Astrocyte (in vitro differentiated cells and primary cell): Measurements from ENCODE around the gene SLC4A3. TPM values are rescaled to one million over a fixed set of nuclear protein-coding genes. Genes with fewer than 3 reads are reported as not detected.
A peak's percentile ranks its signal among the peaks of the same experiment; 100 is the strongest.

Experiments
- DNase-seq: peaks from one replicate; pipeline ENCODE4 v3.0.0-alpha.2; 2010; ENCODE audit warnings: low read depth
- FAIRE-seq: peaks from 2 replicates; lab custom pipeline; 2011; peaks lifted over from hg19 to GRCh38; lab: Jason Lieb, UNC
- H2AFZ ChIP-seq: 2 replicates; pipeline ENCODE4 v1.6.0; 2012; ENCODE audit warnings: low read depth, low read length, inconsistent platforms
- H3K27ac ChIP-seq: 2 replicates; pipeline ENCODE4 v1.5.1; 2011; ENCODE audit warnings: low read depth, low read length, inconsistent platforms
- H3K27me3 ChIP-seq: 2 replicates; pipeline ENCODE4 v1.6.0; 2011; ENCODE audit warnings: low read length, inconsistent platforms; ENCODE audit not compliant: insufficient read depth
- H3K36me3 ChIP-seq: 2 replicates; pipeline ENCODE4 v1.5.1; 2011; ENCODE audit warnings: low read length, inconsistent platforms; ENCODE audit not compliant: insufficient read depth
- H3K4me1 ChIP-seq: 2 replicates; pipeline ENCODE4 v1.5.1; 2011; ENCODE audit warnings: low read length, inconsistent platforms; ENCODE audit not compliant: insufficient read depth
- H3K4me2 ChIP-seq: 2 replicates; pipeline ENCODE4 v1.6.0; 2012; ENCODE audit warnings: low read length, inconsistent platforms
- H3K4me3 ChIP-seq: 2 replicates; pipeline ENCODE4 v1.5.1; 2011; ENCODE audit warnings: low read depth, mild to moderate bottlenecking, low read length, inconsistent platforms; ENCODE audit not compliant: insufficient read depth
- H3K79me2 ChIP-seq: 2 replicates; pipeline ENCODE4 v1.6.0; 2012; ENCODE audit warnings: mild to moderate bottlenecking, low read length, inconsistent platforms; ENCODE audit not compliant: insufficient read depth
- H3K9ac ChIP-seq: 2 replicates; pipeline ENCODE4 v1.6.0; 2012; ENCODE audit warnings: mild to moderate bottlenecking, low read length, inconsistent platforms
- H3K9me3 ChIP-seq: 2 replicates; pipeline ENCODE4 v1.5.1; 2012; ENCODE audit warnings: low read depth, mild to moderate bottlenecking, low read length, inconsistent platforms; ENCODE audit not compliant: insufficient read depth
- H4K20me1 ChIP-seq: 2 replicates; pipeline ENCODE4 v1.6.0; 2012; ENCODE audit warnings: low read length, inconsistent platforms; ENCODE audit not compliant: insufficient read depth
- H3K27ac Mint-ChIP-seq: one replicate; pipeline ENCODE4 v1.8.0; 2021; ENCODE audit warnings: mild to moderate bottlenecking, mixed read lengths; ENCODE audit not compliant: unreplicated experiment
- H3K27me3 Mint-ChIP-seq: one replicate; pipeline ENCODE4 v1.8.0; 2021; ENCODE audit warnings: low read depth, mixed read lengths; ENCODE audit not compliant: unreplicated experiment
- H3K36me3 Mint-ChIP-seq: one replicate; pipeline ENCODE4 v1.8.0; 2021; ENCODE audit warnings: low read depth, mixed read lengths; ENCODE audit not compliant: unreplicated experiment
- H3K4me1 Mint-ChIP-seq: one replicate; pipeline ENCODE4 v1.8.0; 2021; ENCODE audit warnings: low read depth, mixed read lengths; ENCODE audit not compliant: unreplicated experiment
- H3K4me3 Mint-ChIP-seq: one replicate; pipeline ENCODE4 v1.8.0; 2021; ENCODE audit warnings: mild to moderate bottlenecking, moderate library complexity, mixed read lengths; ENCODE audit not compliant: unreplicated experiment
- H3K9me3 Mint-ChIP-seq: one replicate; pipeline ENCODE4 v1.8.0; 2021; ENCODE audit warnings: mild to moderate bottlenecking, mixed read lengths; ENCODE audit not compliant: unreplicated experiment
- EZH2 ChIP-seq: IDR thresholded peaks from 2 replicates; pipeline ENCODE4 v1.6.1; 2012; ENCODE audit warnings: mild to moderate bottlenecking, low read length, inconsistent platforms; ENCODE audit not compliant: insufficient read depth
- total RNA-seq: library from RNA; stranded (reverse); gene quantifications from 2 replicates; pipeline ENCODE4 v1.2.1, GENCODE V29; 2021
- TF ChIP-seq, protein P1 (sequence below): IDR thresholded peaks from 2 replicates; pipeline ENCODE4 v1.5.1; 2011; ENCODE audit warnings: low read depth, mild to moderate bottlenecking, inconsistent platforms, low read length, moderate library complexity; ENCODE audit not compliant: insufficient read depth

The SLC4A3 gene
- total RNA-seq, 1 donor from 2014 or later, result 11.2 TPM

DNA sequence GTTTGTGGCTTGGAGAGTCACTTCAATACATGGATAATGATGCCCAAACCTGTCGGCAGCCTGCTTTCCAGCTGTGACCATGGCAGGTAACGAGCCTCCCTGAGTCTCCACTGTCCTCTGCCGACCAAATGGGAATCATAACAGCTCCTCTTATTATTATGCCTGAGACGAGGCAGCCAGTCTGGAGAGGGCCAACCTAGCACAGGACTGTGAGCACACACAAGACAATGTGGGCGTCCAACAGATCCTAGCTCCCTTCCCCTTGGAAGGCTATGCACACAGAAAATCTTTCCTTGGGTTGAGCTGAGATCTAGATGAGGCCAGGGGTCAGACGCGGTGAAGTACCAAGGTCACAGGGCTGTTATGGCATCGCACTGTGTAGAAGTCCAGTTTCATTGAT lies 890 bp upstream of the SLC4A3 start:
- peaks cover 8% of the 10 kb centered on the region for H3K79me2 ChIP-seq
- FAIRE-seq (no peak), DNase-seq (no peak)
- no peaks in the 10 kb centered on the region for H3K9me3 ChIP-seq
- Mint-ChIP-seq H3K9me3 (no peaks in the 10 kb centered on the region), H3K4me3 (peak overlapping the region; percentile 86), H3K27me3 (peaks cover 38% of the 10 kb centered on the region), H3K27ac (no peak overlapping the region), H3K36me3 (peaks cover 5% of the 10 kb centered on the region), H3K4me1 (peaks cover 2% of the 10 kb centered on the region)
- H3K4me1 ChIP-seq, result no peaks in the 10 kb centered on the region
- H3K9ac ChIP-seq, result no peak overlapping the region
- H2AFZ ChIP-seq, result no peak overlapping the region
- no peak overlapping the region for H3K27ac ChIP-seq
- H4K20me1 ChIP-seq, result no peaks in the 10 kb centered on the region
- TF ChIP-seq EZH2, result no peak
- TF ChIP-seq, protein P1, sequence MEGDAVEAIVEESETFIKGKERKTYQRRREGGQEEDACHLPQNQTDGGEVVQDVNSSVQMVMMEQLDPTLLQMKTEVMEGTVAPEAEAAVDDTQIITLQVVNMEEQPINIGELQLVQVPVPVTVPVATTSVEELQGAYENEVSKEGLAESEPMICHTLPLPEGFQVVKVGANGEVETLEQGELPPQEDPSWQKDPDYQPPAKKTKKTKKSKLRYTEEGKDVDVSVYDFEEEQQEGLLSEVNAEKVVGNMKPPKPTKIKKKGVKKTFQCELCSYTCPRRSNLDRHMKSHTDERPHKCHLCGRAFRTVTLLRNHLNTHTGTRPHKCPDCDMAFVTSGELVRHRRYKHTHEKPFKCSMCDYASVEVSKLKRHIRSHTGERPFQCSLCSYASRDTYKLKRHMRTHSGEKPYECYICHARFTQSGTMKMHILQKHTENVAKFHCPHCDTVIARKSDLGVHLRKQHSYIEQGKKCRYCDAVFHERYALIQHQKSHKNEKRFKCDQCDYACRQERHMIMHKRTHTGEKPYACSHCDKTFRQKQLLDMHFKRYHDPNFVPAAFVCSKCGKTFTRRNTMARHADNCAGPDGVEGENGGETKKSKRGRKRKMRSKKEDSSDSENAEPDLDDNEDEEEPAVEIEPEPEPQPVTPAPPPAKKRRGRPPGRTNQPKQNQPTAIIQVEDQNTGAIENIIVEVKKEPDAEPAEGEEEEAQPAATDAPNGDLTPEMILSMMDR, result no peak
- peak overlapping the region; percentile 89 for H3K4me2 ChIP-seq
- H3K36me3 ChIP-seq, result no peaks in the 10 kb centered on the region
- H3K4me3 ChIP-seq, result no peak overlapping the region
- peaks cover 4% of the 10 kb centered on the region for H3K27me3 ChIP-seq

DNA sequence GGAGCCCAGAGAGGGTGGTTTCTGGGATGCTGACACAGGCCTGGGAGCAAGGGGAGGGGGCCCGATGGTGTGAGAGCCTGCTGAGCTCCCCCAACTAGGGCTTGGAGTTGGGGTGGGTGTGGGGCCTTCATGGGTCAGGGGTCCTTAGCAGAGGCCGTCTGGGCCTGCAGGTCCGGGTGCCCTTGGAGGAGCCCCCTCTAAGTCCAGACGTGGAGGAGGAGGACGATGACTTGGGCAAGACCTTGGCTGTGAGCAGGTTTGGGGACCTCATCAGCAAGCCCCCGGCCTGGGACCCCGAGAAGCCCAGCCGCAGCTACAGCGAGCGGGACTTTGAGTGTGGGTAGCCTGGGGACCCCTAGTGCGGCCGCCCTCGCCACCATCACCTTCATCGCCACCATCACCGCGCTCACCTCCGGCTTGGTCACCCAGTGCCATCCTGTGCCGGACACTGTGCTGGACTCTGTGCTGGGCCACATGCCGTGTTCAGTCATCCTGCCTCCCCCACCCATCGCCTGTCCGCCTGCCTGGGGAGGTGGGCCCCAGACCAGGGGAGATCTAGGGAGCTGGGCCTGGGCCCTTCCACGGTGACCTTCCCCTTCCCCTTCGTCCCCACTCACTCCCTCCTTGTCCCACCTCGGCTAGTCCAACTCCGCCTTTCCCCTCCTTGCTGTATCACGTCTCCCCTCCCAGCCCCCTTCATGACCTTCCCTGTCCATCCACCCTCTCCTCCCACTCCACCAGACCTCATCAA lies 980 bp downstream of the SLC4A3 start:
- Histone ChIP-seq H3K36me3 (no peaks in the 10 kb centered on the region), H3K4me2 (peak overlapping the region; percentile 89), H3K9ac (peak overlapping the region; percentile 72), H2AFZ (no peak overlapping the region), H3K4me1 (no peaks in the 10 kb centered on the region), H3K27ac (no peak overlapping the region), H3K79me2 (peaks cover 8% of the 10 kb centered on the region), H4K20me1 (no peaks in the 10 kb centered on the region), H3K27me3 (no peaks in the 10 kb centered on the region), H3K9me3 (no peaks in the 10 kb centered on the region), H3K4me3 (peak overlapping the region; percentile 57)
- peaks cover 15% of the 10 kb centered on the region for H3K36me3 Mint-ChIP-seq
- no peak overlapping the region for H3K27ac Mint-ChIP-seq
- peak overlapping the region; percentile 77 for H3K4me3 Mint-ChIP-seq
- DNase-seq (no peak), FAIRE-seq (no peak)
- no peaks in the 10 kb centered on the region for H3K9me3 Mint-ChIP-seq
- peaks cover 2% of the 10 kb centered on the region for H3K4me1 Mint-ChIP-seq
- peaks cover 30% of the 10 kb centered on the region for H3K27me3 Mint-ChIP-seq
- TF ChIP-seq, protein P1, result no peak
- no peak for TF ChIP-seq EZH2
